Measurements from ENCODE around the gene SNAPC4. TPM values are rescaled to one million over a fixed set of nuclear protein-coding genes. Genes with fewer than 3 reads are reported as not detected.
"Not testable (repeated sequence)": the region's sequence is repeated elsewhere in the genome, so short reads cannot be mapped to it uniquely, and the experiment has no call there.

Gene SNAPC4
- total and polyA plus RNA-seq, 9 of the 15 experiments (the other 6 are each of a cell fraction or from before 2014, with no cell fraction given): 0.21 to 21.8 (median 8.8) TPM

DNA sequence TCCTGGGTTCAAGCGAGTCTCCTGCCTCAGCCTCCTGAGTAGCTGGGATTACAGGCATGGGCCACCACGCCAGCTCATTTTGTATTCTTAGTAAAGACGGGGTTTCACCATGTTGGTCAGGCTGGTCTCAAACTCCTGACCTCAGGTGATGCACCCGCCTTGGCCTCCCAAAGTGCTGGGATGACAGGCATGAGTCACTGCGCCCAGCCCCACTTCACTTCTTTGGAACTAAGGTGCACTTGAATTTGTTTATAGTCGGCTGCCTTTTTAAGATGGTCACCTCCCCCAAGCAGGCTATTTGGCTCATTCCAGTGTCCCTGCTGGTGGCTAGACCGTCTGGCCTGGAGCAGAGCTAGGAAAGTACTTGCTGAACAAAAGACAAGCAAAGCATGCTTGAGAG is 25.4 kb upstream of the SNAPC4 start:
- 82% methylated on average over 6 of the region's 7 CpGs for WGBS (ENCODE audit: insufficient coverage, low coverage, missing lambda C conversion rate)
- CTCF ChIA-PET (ENCODE audit: low intra/inter-chr PET ratio); H3K4me2 ChIP-seq (ENCODE audit: insufficient read depth, low read length); H3K9me1 ChIP-seq (ENCODE audit: control insufficient read depth, insufficient read depth, low read length); H3K27me3 ChIP-seq (ENCODE audit: control insufficient read depth in 2 of 2, insufficient read depth in 2 of 2, low read length in 2 of 2); H3K79me2 ChIP-seq (ENCODE audit: control insufficient read depth, insufficient read depth, low read length); intact Hi-C loops (cut with micrococcal nuclease); in situ Hi-C loops (cut with MboI); H3K9me3 ChIP-seq (replicated peaks; ENCODE audit: control insufficient read depth, insufficient read depth, low read depth, low read length); H3K27ac ChIP-seq (ENCODE audit: extremely low read depth, low read depth, low read length); DNase-seq (ENCODE audit: extremely low read depth in 1 of 4, low spot score in 3 of 4); H4K20me1 ChIP-seq (replicated peaks; ENCODE audit: control insufficient read depth, insufficient read depth, low read length); FAIRE-seq; H3K9ac ChIP-seq (ENCODE audit: insufficient read depth in 1 of 2, low read depth in 2 of 2, low read length in 2 of 2); H2AFZ ChIP-seq (ENCODE audit: low read depth, low read length); BruUV-seq (replicated peaks); H3K4me3 ChIP-seq; ATAC-seq: not testable (repeated sequence)
- peaks cover 70% of the 10 kb centered on the region for H3K36me3 ChIP-seq (ENCODE audit: control insufficient read depth, insufficient read depth, low read length)
- peaks cover 0 to 20% of the 10 kb centered on the region in 2 experiments; a peak in 2 of 5 replicates for H3K4me1 ChIP-seq (replicated peaks in 1 of 2; ENCODE audit: control insufficient read depth in 2 of 2, insufficient read depth in 2 of 2, low read length in 2 of 2)
- TF ChIP-seq, protein P1, sequence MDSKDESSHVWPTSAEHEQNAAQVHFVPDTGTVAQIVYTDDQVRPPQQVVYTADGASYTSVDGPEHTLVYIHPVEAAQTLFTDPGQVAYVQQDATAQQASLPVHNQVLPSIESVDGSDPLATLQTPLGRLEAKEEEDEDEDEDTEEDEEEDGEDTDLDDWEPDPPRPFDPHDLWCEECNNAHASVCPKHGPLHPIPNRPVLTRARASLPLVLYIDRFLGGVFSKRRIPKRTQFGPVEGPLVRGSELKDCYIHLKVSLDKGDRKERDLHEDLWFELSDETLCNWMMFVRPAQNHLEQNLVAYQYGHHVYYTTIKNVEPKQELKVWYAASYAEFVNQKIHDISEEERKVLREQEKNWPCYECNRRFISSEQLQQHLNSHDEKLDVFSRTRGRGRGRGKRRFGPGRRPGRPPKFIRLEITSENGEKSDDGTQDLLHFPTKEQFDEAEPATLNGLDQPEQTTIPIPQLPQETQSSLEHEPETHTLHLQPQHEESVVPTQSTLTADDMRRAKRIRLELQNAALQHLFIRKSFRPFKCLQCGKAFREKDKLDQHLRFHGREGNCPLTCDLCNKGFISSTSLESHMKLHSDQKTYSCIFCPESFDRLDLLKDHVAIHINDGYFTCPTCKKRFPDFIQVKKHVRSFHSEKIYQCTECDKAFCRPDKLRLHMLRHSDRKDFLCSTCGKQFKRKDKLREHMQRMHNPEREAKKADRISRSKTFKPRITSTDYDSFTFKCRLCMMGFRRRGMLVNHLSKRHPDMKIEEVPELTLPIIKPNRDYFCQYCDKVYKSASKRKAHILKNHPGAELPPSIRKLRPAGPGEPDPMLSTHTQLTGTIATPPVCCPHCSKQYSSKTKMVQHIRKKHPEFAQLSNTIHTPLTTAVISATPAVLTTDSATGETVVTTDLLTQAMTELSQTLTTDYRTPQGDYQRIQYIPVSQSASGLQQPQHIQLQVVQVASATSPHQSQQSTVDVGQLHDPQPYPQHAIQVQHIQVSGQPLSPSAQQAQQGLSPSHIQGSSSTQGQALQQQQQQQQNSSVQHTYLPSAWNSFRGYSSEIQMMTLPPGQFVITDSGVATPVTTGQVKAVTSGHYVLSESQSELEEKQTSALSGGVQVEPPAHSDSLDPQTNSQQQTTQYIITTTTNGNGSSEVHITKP (IDR thresholded peaks at IDR 0.05; ENCODE audit: partially characterized antibody): peak; percentile 12
- POLR2A ChIA-PET: interaction anchor here (0.6 to 5.1 kb wide), 7 partner anchors 10 to 601 kb away, joined by 3 to 33 read pairs (median 4); no protein-coding TSS in a partner anchor
